GM18868 (cell line): Measurements from ENCODE around the gene GPN1.
A peak's percentile ranks its signal among the peaks of the same experiment; 100 is the strongest.
"Not testable (repeated sequence)": the region's sequence is repeated elsewhere in the genome, so short reads cannot be mapped to it uniquely, and the experiment has no call there.

Experiments
- ATAC-seq: cut with Tn5 transposase; IDR thresholded peaks from one replicate; pipeline ENCODE4 v1.9.1; 2021; ENCODE audit warnings: mild to moderate bottlenecking, moderate library complexity; ENCODE audit not compliant: unreplicated experiment

GPN1 gene

DNA sequence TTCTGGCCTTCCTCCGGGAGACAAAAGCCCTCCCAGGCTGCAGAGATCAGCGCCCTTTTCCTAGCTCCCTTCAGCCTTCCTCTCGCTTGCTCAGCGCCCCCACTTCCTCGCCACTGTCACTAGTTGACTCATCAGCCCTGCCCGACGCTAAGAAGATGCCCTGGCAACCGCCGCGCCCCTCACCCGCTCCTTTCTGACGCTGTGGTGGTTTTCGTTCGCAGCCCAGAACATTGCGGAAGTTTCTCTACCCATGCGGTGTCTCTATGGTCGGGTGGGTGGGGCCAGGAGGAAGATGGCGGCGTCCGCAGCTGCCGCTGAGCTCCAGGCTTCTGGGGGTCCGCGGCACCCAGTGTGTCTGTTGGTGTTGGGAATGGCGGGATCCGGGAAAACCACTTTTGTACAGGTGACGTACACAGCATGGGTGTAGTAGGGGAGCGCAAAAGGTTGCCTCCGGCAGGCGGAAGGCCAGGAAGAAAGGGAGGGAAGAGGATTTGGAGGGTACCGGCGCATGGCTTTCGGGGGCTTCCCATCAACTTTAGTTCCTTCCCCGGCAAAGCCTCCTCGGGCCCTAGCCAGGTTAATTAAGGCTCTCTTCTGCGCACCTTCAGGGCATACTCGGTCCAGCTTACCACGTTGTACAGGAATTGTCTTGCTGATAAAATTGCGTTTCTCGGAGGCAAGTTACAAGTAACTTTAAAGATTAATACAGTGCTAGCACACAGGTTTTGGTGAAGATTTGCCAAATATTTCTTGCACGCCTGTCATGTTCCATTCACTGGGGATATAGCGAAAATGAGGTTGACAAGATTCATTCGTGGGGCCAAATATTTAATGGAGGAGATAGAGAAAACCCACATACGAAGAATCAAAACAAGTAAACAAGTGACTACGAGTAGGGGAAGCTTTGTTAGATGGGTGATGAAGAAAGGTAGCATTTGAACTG, at the start of gene GPN1, which contains the start of gene CCDC121:
GPN1 (plus strand) TSS at position 284 of the 943 bp plus-strand sequence; CDS start at position 293, 9 bp downstream.
CCDC121 (minus strand) TSS at position 246 of the 943 bp plus-strand sequence. CDS start 1,213 bp downstream, outside the sequence.
- ATAC-seq = peak; percentile 99

- no peak for ATAC-seq
These were observed 47.3 kb upstream of the GPN1 start for GRCh38 chr2:27581417-27582128.

DNA sequence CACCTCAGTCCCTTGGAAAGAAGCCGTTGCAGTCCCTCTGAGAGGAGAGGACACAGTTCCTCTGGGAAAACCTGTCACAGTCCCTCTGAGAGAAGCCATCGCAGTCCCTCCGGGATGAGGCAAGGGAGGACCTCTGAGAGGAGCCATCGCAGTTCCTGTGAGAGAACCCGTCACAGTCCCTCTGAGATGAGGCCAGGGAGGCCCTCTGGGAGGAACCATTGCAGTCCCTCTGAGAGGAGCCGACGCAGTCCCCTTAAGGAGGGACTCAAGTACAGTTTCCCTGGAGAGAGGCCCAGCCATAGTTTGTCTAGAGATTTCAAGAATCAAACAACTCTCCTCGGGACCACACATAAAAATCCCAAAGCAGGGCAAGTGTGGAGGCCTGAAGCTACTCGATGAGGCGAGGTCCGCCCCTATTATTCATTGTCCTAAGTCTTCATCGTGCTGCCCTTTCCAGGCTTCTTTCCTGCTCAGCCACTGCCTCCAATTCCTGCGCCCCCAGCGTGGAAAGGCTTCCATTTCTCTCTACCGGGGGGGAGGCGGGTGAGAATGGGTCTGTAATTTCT, 46.6 kb upstream of the GPN1 start:
- ATAC-seq = no peak

DNA sequence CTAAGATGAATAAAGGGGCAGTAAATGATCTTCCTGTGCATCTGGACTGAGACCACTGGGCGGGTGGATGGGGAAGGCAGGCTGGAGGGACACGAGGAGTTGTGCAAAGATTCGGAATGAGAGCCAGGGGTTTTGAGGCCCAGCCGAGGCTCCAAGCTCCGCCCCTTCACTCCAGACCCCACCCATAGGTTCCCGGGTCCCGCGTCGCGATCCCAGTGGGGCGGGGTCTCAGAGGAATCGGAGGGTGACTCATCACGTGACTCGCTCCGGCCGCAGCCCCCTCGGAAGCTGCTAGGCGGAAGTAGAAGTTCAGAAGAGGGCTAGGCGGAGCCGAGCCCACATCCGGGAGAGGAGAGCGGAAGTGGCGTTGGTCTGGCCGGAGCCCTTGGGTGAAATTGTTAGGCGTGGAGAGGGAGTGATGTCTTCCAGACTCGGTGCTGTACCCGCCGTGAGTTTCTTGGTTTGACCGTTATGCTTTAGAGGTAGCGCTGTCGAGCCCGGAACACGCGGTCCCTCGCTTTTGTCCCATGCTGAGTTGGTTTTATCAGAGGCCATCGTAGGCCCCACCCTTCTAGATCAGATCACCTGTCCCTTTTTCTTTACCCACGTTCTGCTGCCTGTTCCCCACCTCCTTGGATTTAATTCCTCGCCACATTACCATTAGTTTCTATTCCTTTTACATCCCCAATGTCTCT, 46.0 kb upstream of the GPN1 start, which contains the start of gene ZNF512:
ZNF512 (plus strand) TSS at position 348 of the 695 bp plus-strand sequence; CDS start at position 419, 71 bp downstream.
- ATAC-seq = peak; percentile 95

DNA sequence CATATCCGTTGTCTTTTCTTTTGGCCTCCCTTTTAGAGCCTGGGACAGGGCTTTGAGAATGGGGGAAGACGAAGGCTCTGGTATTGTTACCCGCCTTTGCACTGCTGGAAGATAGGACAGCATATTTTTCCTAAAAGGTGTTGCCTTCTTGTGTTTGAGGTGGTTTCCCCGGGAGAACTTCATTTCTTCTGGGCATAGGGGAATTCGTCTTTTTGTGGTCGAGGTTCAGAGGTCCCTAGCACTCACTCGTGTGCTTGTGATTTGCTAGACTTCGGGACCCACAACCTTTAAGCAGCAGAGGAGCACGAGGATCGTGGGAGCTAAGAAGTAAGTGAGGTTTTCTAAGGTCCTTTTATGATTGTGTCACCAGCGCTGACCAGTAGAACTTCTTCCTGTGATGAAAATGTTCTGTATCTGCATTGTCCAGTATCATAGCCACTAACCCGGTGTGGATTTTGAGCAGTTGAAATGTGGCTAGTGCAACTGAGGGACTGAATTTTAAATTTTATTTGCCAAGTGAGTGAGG, 45.4 kb upstream of the GPN1 start:
- ATAC-seq = no peak

DNA sequence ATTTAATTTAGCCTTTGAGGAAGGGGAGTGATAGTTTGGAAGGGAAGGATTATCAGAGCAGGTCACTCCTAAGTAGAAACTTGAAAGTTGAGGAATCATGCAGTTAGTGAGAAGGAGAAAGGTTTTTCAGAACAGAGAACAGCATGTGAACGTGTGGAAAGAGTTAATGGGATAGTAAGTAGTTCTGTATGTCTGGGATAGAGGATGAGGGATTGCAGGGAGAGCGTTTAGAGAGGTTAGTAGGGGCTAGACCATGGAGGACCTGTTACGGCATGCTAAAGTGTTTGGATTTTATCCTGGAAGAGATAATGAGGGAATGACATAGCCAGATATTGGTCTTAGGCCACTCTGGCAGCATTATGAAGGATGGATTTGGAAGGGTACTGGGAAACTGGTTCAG, 44.3 kb upstream of the GPN1 start:
- ATAC-seq = no peak

- ATAC-seq = no peak
These were observed 41.8 kb upstream of the GPN1 start for GRCh38 chr2:27587025-27587424.

DNA sequence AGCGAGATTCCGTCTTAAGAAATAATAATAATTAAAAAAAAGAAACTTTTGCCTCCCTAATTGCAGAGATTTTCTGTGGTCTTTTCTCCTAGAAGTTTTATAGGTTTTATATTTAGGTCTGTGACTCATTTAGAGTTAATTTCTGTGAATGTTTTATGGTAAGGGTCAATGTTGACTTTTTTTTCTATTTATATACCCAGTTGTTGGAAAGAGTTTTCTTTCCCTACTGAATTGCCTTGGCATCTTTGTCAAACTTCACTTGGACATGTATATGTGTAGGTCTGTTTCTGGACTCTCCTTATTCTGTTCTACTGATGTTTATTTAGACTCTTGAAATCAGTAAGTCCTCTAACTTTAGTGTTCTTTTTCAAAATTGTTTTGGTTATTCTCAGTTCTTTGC, 40.5 kb upstream of the GPN1 start:
- no peak for ATAC-seq

GRCh38 chr2:27591745-27592144, 37.1 kb upstream of the GPN1 start:
- no peak for ATAC-seq

GRCh38 chr2:27593240-27593639, 35.6 kb upstream of the GPN1 start:
- ATAC-seq = no peak

- ATAC-seq = not testable (repeated sequence)
These were observed 34.7 kb upstream of the GPN1 start for GRCh38 chr2:27594020-27594703.

DNA sequence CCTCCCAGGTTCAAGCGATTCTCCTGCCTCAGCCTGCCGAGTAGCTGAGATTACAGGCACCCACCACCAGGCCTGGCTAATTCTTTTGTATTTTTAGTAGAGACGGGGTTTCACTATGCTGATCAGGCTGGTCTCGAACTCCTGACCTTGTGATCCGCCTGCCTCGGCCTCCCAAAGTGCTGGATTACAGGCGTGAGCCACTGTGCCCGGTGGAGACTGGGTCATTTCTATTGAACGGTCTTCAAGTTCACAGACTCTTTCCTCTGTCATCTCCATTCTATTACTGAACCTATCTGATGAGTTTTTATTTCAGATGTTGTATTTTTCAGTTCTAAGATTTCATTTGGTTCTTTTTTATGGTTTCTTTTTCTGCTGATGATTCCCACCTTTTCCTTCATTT, 33.4 kb upstream of the GPN1 start:
- not testable (repeated sequence) for ATAC-seq

GRCh38 chr2:27596627-27597026, 32.2 kb upstream of the GPN1 start:
- no peak for ATAC-seq

DNA sequence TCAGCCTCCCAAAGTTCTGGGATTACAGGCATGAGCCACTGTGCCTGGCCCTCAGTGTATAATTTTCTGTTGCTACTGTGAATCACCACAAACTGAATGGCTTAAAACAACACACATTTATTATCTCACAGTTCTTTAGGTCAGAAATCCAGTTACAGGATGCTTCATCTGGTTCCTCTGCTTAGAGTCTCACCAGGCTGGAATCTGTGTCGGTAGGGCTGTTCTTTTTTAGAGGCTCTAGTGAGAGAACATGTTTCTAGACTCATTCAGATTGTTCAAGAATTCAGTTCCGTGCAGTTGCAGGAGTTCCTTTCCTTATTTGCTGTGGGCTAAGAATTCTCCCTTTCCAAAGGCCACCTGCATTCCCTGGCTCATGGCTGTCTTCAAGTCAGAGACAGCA, 22.2 kb upstream of the GPN1 start:
- ATAC-seq = no peak

DNA sequence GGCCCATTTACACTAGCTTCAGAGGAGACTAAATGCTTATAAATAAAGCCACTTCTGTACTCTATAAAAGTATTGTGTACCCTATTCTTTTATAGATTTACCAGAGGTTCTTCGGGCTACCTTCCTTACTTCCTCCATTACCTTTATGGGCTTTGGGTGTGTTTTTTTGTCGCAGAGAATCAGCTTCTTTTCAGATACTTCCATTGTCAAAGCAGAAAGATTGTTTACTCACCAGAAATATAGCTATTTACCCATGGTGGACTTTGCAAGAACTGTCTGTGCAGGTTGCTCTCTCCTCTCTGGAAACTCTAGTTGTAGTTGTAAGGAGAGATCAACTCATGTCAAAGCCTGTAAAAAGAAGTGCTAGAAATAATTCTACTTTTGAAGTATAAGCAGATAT, 14.9 kb upstream of the GPN1 start:
- no peak for ATAC-seq

DNA sequence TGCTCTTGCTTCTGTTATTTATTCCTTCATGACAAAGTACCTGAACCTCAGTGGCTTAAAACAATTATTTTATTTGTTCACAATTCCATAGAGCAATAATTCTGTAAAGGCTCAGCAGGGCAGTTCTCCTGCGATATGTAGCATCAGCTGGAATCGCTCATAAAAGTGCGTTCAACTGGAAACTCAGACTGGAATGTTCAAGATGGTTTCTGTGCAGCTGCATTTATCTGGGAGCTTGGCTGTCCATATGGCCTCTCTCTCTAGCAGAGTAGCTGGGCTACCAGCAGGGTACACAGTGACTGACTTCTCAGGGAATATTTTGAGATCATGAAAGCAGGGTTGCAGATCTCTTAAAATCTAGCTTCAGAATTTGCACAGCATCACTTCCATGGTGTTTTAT, 13.5 kb upstream of the GPN1 start:
- ATAC-seq = no peak

DNA sequence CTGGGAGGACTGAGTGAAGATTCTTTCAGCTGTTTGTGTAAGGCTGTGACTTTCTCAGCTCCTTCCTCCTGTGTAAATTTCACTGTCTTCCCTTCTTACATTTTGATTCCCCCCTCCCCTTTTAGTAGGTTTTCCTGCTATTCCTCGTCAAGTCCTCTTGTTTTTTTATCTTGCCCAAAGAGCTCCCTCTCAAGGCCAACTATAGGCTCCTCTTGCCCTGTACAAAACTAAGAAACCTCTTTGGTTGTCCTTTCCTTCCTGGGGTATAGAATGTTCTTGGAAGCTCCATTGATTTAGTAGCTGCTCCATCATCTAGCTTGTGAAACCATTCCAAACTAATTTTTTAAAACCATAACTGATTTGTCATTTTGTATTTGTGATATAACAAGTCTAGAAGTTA, 7.3 kb upstream of the GPN1 start:
- no peak for ATAC-seq

GRCh38 chr2:27622921-27623384, 5.9 kb upstream of the GPN1 start:
- no peak for ATAC-seq

DNA sequence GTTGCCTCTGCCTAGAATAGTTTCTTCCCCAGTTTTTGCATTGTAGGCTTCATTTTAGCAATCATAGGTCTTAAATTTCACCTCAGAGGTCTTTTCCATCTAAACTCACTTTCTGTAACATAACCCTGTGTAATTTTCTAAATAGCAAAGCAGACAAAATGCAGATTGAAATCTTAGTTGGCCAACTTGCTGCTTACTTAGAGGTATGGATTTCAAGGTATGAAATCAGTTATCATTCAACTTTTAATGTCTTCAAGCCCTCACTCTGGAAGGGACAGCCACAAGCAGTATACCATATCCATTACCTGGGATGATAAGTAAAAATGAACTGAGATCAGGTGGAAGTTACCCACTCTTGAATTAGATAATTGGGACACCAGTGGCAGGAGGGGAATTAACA, 3.9 kb upstream of the GPN1 start:
- no peak for ATAC-seq

DNA sequence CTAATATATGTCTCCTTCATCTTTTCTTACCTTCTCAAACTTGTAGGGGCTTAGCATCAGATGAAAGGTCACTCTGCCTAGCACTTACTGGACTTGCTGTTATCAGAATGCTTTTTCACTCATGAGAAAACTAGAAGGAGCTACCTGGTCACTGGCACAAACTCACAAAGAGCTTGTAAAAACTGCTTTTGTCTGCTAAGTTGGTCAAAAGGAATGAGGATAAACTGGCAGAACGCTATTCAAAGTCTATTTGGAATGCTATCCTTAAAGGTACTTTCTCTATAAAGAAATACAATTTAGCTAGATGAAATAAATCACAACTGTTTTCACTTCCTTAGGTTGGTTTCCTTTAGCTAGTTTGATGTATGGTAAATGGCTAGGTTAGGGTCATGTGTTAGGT, 2.5 kb upstream of the GPN1 start:
- not testable (repeated sequence) for ATAC-seq
